Kidney (tissue), 14 donors: ENCODE measurements around the gene TXNDC11. TPM values are rescaled to one million over a fixed set of nuclear protein-coding genes. Genes with fewer than 3 reads are reported as not detected.

Experiments used
- DNase-seq, 5 donors: peaks; one replicate each; pipeline ENCODE4 v3.0.0-alpha.2; 2013 to 2020
- FAIRE-seq: peaks from 2 replicates; lab custom pipeline; 2012; peaks lifted over from hg19 to GRCh38; lab: Jason Lieb, UNC
- H3K27ac ChIP-seq, 2 donors: one replicate each; pipeline ENCODE4 v1.7.0; 2013; ENCODE audit warnings: low read depth in 2 of 2, low read length in 2 of 2, inconsistent platforms in 1 of 2
- H3K27me3 ChIP-seq: one replicate; pipeline ENCODE4 v1.7.1; 2013; ENCODE audit warnings: low read length, inconsistent platforms; ENCODE audit not compliant: control insufficient read depth, insufficient read depth
- H3K36me3 ChIP-seq, 3 donors: one replicate each; pipeline versions ENCODE4 v1.7.0 to v1.7.1; 2013; ENCODE audit warnings: low read length in 3 of 3, control low read depth in 1 of 3, inconsistent platforms in 1 of 3; ENCODE audit not compliant: insufficient read depth in 3 of 3, control insufficient read depth in 2 of 3
- H3K4me1 ChIP-seq, 3 donors: one replicate each; pipeline versions ENCODE4 v1.7.0 to v1.7.1; 2013; ENCODE audit warnings: low read length in 3 of 3, inconsistent platforms in 1 of 3, low read depth in 1 of 3; ENCODE audit not compliant: control insufficient read depth in 2 of 3, insufficient read depth in 2 of 3
- H3K4me3 ChIP-seq, 3 donors: one replicate each; pipeline versions ENCODE4 v1.7.0 to v1.8.1; 2013; ENCODE audit warnings: low read length in 3 of 3, control low read depth in 1 of 3, inconsistent platforms in 1 of 3
- H3K9ac ChIP-seq, 3 donors: one replicate each; pipeline versions ENCODE4 v1.7.0 to v1.7.1; 2013; ENCODE audit warnings: low read length in 3 of 3, control low read depth in 1 of 3, inconsistent platforms in 1 of 3
- H3K9me3 ChIP-seq, 3 donors: one replicate each; pipeline versions ENCODE4 v1.7.0 to v1.7.1; 2013; ENCODE audit warnings: low read length in 3 of 3, control low read depth in 1 of 3, inconsistent platforms in 1 of 3; ENCODE audit not compliant: control insufficient read depth in 2 of 3, insufficient read depth in 1 of 3
- intact Hi-C: fragments of 100-400 bp; cut with DNase I; formaldehyde crosslinking; loops from one replicate; pipeline ENCODE4 v1.11.1; 2022
- polyA plus RNA-seq: library from polyadenylated mRNA; stranded (reverse); fragments of 350-450 nt; fragmentation: Illumina TruSeq; extraction: RNeasy Lipid Tissue Mini Kit (QIAGEN cat#74804); gene quantifications from one replicate; pipeline ENCODE4 v1.2.3, GENCODE V29; 2014; ENCODE audit warnings: low read depth, low replicate concordance; ENCODE audit not compliant: insufficient read depth
- total RNA-seq: library from RNA; stranded (reverse); fragmentation: NEBNext Ultra II Directional; extraction: Animal tissue kit (Norgen Biotek cat#: 25700); gene quantifications from one replicate; pipeline ENCODE4 v1.2.1, GENCODE V29; 2021
- TF ChIP-seq, protein P1 (sequence below): IDR thresholded peaks from 3 replicates; pipeline ENCODE4 v1.5.1; 2012; ENCODE audit warnings: mild to moderate bottlenecking, moderate library complexity, borderline replicate concordance; ENCODE audit not compliant: insufficient read depth; ENCODE audit errors: extremely low read depth
- donor health status: control.
- donor health status: control.
- donor health status: control.
- donor health status: control.
- donor health status: control.
- donor health status: DM: yes; HTN: yes; CAD: no.
- donor health status: Normal renal cell carcinoma (clear cell type).

TXNDC11 gene
- total and polyA plus RNA-seq, 2 donors from 2014 or later: 60.8 to 70.9 TPM

DNA sequence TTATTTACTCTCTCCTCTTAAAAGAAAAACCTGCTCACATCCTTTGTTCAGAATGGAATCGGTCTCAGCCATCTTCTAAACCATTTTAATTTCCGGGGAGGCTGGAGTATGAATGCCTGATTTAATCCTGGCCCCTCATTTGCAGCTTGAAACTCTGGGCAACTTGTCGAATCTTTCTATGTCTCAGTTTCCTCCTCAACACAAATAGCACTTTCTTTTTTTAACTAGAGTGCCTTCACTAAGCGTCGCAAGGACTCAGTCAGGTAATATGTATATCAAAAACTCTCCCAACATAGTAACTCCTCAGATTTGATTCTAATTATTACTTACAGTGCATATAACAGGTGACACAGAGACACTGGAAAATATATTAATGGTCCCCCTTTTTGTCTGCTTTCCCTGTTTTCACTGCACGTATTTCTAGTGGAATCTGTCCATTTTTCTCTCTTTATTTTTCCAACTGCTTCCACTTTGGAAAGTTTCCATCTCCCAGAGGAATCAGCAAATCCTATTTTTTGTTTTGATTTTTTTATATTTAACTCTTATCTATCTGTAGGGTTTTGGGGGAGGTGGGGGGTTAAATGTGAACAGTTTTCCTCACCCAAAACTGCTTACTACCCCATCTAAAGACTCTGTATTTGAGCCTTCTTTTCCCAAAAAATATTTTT is 55.8 kb downstream of the TXNDC11 start:
- no peak overlapping the region for H3K27ac ChIP-seq
- DNase-seq: no peak
- intact Hi-C loops: no loop called here
- no peak for FAIRE-seq
- H3K9me3 ChIP-seq: no peaks in the 10 kb centered on the region
- peaks cover 0 to 8% (median 3%) of the 10 kb centered on the region in 3 donors for H3K4me1 ChIP-seq
- H3K4me3 ChIP-seq: no peak overlapping the region
- no peak overlapping the region for H3K9ac ChIP-seq
- H3K27me3 ChIP-seq: no peaks in the 10 kb centered on the region
- peaks cover 3 to 66% (median 50%) of the 10 kb centered on the region in 3 donors for H3K36me3 ChIP-seq
- TF ChIP-seq, protein P1, sequence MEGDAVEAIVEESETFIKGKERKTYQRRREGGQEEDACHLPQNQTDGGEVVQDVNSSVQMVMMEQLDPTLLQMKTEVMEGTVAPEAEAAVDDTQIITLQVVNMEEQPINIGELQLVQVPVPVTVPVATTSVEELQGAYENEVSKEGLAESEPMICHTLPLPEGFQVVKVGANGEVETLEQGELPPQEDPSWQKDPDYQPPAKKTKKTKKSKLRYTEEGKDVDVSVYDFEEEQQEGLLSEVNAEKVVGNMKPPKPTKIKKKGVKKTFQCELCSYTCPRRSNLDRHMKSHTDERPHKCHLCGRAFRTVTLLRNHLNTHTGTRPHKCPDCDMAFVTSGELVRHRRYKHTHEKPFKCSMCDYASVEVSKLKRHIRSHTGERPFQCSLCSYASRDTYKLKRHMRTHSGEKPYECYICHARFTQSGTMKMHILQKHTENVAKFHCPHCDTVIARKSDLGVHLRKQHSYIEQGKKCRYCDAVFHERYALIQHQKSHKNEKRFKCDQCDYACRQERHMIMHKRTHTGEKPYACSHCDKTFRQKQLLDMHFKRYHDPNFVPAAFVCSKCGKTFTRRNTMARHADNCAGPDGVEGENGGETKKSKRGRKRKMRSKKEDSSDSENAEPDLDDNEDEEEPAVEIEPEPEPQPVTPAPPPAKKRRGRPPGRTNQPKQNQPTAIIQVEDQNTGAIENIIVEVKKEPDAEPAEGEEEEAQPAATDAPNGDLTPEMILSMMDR: no peak

DNA sequence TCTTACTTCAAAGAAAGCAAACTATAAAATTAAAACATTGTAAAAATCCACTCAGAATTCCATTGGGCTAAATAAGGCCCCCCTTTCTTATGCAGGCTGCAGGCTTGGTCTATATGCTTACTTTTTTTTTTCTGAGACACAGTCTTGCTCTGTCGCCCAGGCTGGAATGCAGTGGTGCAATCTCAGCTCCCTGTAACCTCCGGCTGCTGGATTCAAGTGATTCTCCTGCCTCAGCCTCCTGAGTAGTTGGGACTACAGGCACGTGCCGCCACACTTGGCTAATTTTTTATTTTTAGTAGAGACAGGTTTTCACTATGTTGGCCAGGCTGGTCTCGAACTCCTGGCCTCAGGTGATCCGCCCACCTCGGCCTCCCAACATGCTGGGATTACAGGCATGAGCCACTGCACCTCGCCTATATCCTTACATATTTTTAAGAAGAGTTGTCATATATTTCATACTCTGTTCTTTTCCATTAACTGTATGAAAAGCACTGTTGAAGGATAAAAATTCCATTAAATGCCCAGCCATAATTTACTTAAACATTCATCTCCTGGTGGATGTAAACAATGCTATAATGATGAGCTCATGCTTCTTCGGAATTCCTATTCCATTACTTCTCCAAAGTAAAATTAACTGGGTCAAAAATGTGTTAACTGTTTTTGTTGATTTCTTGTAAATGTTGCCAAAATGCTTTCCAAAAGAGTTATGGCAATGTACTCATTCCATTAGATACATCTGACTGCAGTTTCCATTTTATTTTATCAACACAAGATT is 56.6 kb downstream of the TXNDC11 start:
- no peak overlapping the region for H3K4me3 ChIP-seq
- FAIRE-seq (no peak), DNase-seq (peak in 1 of 5 donors; percentile 29)
- H3K9ac ChIP-seq: no peak overlapping the region
- H3K9me3 ChIP-seq: no peaks in the 10 kb centered on the region
- intact Hi-C loops: no loop called here
- H3K4me1 ChIP-seq: peaks cover 0 to 13% (median 3%) of the 10 kb centered on the region in 3 donors
- no peak overlapping the region for H3K27ac ChIP-seq
- TF ChIP-seq, protein P1: no peak
- H3K27me3 ChIP-seq: no peaks in the 10 kb centered on the region
- H3K36me3 ChIP-seq: peaks cover 0 to 59% (median 42%) of the 10 kb centered on the region in 3 donors

DNA sequence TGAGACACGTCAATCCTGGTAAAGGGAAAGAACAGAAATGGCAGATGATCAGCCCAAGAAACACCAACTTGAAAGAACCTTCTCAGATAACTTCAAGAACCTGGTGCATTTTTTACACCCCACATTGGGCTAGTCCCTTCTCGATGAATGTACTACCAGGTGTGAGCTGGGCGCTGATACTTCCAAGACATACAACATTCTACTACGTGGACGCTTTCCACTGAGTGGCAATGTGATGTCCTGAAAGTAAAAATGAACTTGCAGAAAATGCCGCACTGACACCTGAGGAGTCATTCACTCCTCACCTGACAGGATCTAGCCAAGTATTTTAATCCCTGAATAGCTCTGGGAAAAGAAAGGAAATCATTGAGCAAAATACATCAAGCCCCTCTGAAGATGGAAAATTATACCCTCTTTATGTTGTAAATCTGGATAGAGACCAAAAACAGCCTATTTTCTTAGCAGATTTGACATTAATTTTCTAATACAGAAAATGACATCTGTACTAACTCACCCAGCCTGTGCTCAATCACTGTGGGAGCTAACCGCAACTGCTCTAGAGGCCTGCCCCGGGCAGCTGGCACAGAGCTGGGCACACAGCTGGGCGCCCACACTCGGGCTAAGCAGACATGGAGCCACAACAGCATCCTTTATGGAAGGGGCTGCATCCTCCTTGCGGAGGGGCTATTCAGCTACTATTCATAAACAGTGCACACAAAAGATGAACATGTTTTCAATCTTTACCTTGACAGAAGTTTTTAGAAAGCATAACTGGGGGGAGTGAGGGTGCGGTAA is 58.2 kb downstream of the TXNDC11 start:
- Histone ChIP-seq H3K9ac (no peak overlapping the region), H3K4me1 (peaks cover 0 to 5% (median 3%) of the 10 kb centered on the region in 3 donors), H3K36me3 (peaks cover 0 to 62% (median 44%) of the 10 kb centered on the region in 3 donors), H3K27ac (no peak overlapping the region), H3K9me3 (no peaks in the 10 kb centered on the region), H3K4me3 (no peak overlapping the region), H3K27me3 (no peaks in the 10 kb centered on the region)
- TF ChIP-seq, protein P1: no peak
- no peak for DNase-seq
- no peak for FAIRE-seq
- intact Hi-C loops: no loop called here
